Progenitor cell of endocrine pancreas (in vitro differentiated cells): ENCODE results near the gene DYSF. TPM values are rescaled to one million over a fixed set of nuclear protein-coding genes. Genes with fewer than 3 reads are reported as not detected.

Experiments used
- DNase-seq: peaks from one replicate; pipeline ENCODE4 v3.0.0; 2021; ENCODE audit warnings: low spot score; ENCODE audit not compliant: unreplicated experiment
- H3K27ac Mint-ChIP-seq: 2 replicates; pipeline ENCODE4 v1.8.0; 2021; ENCODE audit warnings: mild to moderate bottlenecking, moderate library complexity, mixed read lengths
- H3K27me3 Mint-ChIP-seq: 2 replicates; pipeline ENCODE4 v1.8.0; 2021; ENCODE audit warnings: mixed read lengths
- H3K36me3 Mint-ChIP-seq: 2 replicates; pipeline ENCODE4 v1.8.0; 2022; ENCODE audit warnings: mixed read lengths; ENCODE audit not compliant: insufficient read depth
- H3K4me1 Mint-ChIP-seq: 2 replicates; pipeline ENCODE4 v1.8.0; 2021; ENCODE audit warnings: low read depth, mixed read lengths
- H3K4me3 Mint-ChIP-seq: 2 replicates; pipeline ENCODE4 v1.8.0; 2021; ENCODE audit warnings: low read depth, mild to moderate bottlenecking, moderate library complexity, mixed read lengths
- H3K9me3 Mint-ChIP-seq: 2 replicates; pipeline ENCODE4 v1.8.0; 2021; ENCODE audit warnings: low read depth, mixed read lengths
- CTCF ChIP-seq: fragments of 200-600 bp; sonication (generic); IDR thresholded peaks from one replicate; pipeline ENCODE4 v1.5.0; 2021; ENCODE audit warnings: antibody characterized with exemption, mild to moderate bottlenecking; ENCODE audit not compliant: unreplicated experiment
- total RNA-seq: library from RNA; stranded (reverse); gene quantifications from 2 replicates; pipeline ENCODE4 v1.2.1, GENCODE V29; 2021

Gene DYSF
- total RNA-seq, 1 donor from 2014 or later: 1.4 TPM

- H3K27me3 Mint-ChIP-seq: no peaks in the 10 kb centered on the region
- H3K4me3 Mint-ChIP-seq: no peak overlapping the region
- DNase-seq: no peak
- no peaks in the 10 kb centered on the region for H3K36me3 Mint-ChIP-seq
- peaks cover 28% of the 10 kb centered on the region for H3K4me1 Mint-ChIP-seq
- H3K27ac Mint-ChIP-seq: no peak overlapping the region
- H3K9me3 Mint-ChIP-seq: peaks cover 3% of the 10 kb centered on the region
- TF ChIP-seq CTCF: no peak
These were observed 99.5 kb downstream of the DYSF start for GRCh38 chr2:71552861-71553301.

- no peaks in the 10 kb centered on the region for H3K9me3 Mint-ChIP-seq
- TF ChIP-seq CTCF: no peak
- H3K4me3 Mint-ChIP-seq: no peak overlapping the region
- no peaks in the 10 kb centered on the region for H3K27me3 Mint-ChIP-seq
- no peak overlapping the region for H3K27ac Mint-ChIP-seq
- H3K4me1 Mint-ChIP-seq: peaks cover 31% of the 10 kb centered on the region
- no peaks in the 10 kb centered on the region for H3K36me3 Mint-ChIP-seq
- DNase-seq: no peak
These were observed 100.8 kb downstream of the DYSF start for GRCh38 chr2:71554028-71554705.

DNA sequence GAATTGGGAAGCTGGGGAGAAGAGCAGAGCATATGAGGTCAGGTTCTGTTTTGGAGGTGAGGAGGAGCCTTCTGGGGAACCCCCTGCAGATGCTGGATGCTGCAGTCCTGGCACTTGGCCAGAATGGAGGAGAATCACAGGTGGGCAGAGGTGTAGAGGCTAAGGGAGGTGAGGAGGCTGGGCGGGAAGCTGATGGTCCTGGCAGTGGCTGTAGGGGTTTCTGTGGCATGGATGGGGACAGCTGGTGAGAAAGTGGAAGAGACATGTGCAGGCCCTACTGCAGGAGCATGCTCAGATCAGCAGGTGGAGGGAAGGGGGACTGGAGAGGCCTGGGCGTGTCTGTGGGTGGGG lies 101.3 kb downstream of the DYSF start:
- no peak overlapping the region for H3K27ac Mint-ChIP-seq
- H3K4me1 Mint-ChIP-seq: peaks cover 31% of the 10 kb centered on the region
- DNase-seq: no peak
- no peaks in the 10 kb centered on the region for H3K36me3 Mint-ChIP-seq
- no peak overlapping the region for H3K4me3 Mint-ChIP-seq
- TF ChIP-seq CTCF: no peak
- no peaks in the 10 kb centered on the region for H3K27me3 Mint-ChIP-seq
- no peaks in the 10 kb centered on the region for H3K9me3 Mint-ChIP-seq

GRCh38 chr2:71555798-71556454 lies 102.6 kb downstream of the DYSF start:
- no peaks in the 10 kb centered on the region for H3K36me3 Mint-ChIP-seq
- no peak for TF ChIP-seq CTCF
- H3K9me3 Mint-ChIP-seq: no peaks in the 10 kb centered on the region
- peaks cover 31% of the 10 kb centered on the region for H3K4me1 Mint-ChIP-seq
- H3K4me3 Mint-ChIP-seq: no peak overlapping the region
- H3K27me3 Mint-ChIP-seq: no peaks in the 10 kb centered on the region
- H3K27ac Mint-ChIP-seq: peak overlapping the region; percentile 25
- peak; percentile 23 for DNase-seq

- Mint-ChIP-seq H3K36me3 (no peaks in the 10 kb centered on the region), H3K9me3 (no peaks in the 10 kb centered on the region), H3K27ac (peak overlapping the region; percentile 42), H3K4me1 (peaks cover 35% of the 10 kb centered on the region), H3K27me3 (no peaks in the 10 kb centered on the region), H3K4me3 (no peak overlapping the region)
- no peak for TF ChIP-seq CTCF
- DNase-seq: no peak
These were observed 103.4 kb downstream of the DYSF start for GRCh38 chr2:71556692-71557250.
